HepG2 (cell line): Measurements from ENCODE around the gene SLC2A10. TPM values are rescaled to one million over a fixed set of nuclear protein-coding genes. Genes with fewer than 3 reads are reported as not detected.
A peak's percentile ranks its signal among the peaks of the same experiment; 100 is the strongest.

Source experiments
- DMTF1 ChIP-seq: sonication (generic); formaldehyde crosslinking; IDR thresholded peaks from 2 replicates; pipeline ENCODE4 v1.4.0; 2020; ENCODE audit warnings: mild to moderate bottlenecking, missing genetic modification reagents
- GPBP1L1 ChIP-seq: sonication (generic); formaldehyde crosslinking; IDR thresholded peaks from 2 replicates; pipeline ENCODE4 v1.5.0; 2020; ENCODE audit warnings: mild to moderate bottlenecking, missing genetic modification reagents
- GZF1 ChIP-seq: sonication (generic); formaldehyde crosslinking; IDR thresholded peaks from 2 replicates; pipeline ENCODE4 v1.5.1; 2020; ENCODE audit warnings: mild to moderate bottlenecking, missing genetic modification reagents
- MED1 ChIP-seq: sonication (generic); formaldehyde crosslinking; IDR thresholded peaks from 2 replicates; pipeline ENCODE4 v1.4.0; 2020; ENCODE audit warnings: missing genetic modification reagents
- MLLT10 ChIP-seq: sonication (generic); formaldehyde crosslinking; IDR thresholded peaks from 2 replicates; pipeline ENCODE4 v1.4.0; 2020; ENCODE audit warnings: missing genetic modification reagents
- MYC ChIP-seq: sonication (generic); formaldehyde crosslinking; IDR thresholded peaks from 2 replicates; pipeline ENCODE4 v1.9.0; 2021; ENCODE audit warnings: missing genetic modification reagents, borderline replicate concordance
- NPAS2 ChIP-seq: sonication (generic); formaldehyde crosslinking; IDR thresholded peaks from 2 replicates; pipeline ENCODE4 v1.8.0; 2022; ENCODE audit warnings: mild to moderate bottlenecking, missing genetic modification reagents, borderline replicate concordance
- PHF5A ChIP-seq: IDR thresholded peaks from one replicate; pipeline ENCODE4 v1.6.1; 2018; ENCODE audit warnings: low read depth, missing genetic modification reagents; ENCODE audit not compliant: unreplicated experiment
- SNAPC4 ChIP-seq: sonication (generic); formaldehyde crosslinking; IDR thresholded peaks from 2 replicates; pipeline ENCODE4 v1.4.0; 2020; ENCODE audit warnings: mild to moderate bottlenecking, missing genetic modification reagents
- SRSF1 ChIP-seq: fragments of 200-400 bp; formaldehyde crosslinking; optimal IDR thresholded peaks from 2 replicates; pipeline ENCODE3; 2017; ENCODE audit warnings: mild to moderate bottlenecking, low read depth, low read length, moderate library complexity
- SUZ12 ChIP-seq: fragments of 150-350 bp; IDR thresholded peaks from 2 replicates; pipeline ENCODE4 v1.6.1; 2014; ENCODE audit warnings: low read depth, low read length
- TCF7 ChIP-seq: sonication (generic); IDR thresholded peaks from 2 replicates; pipeline ENCODE4 v1.6.1; 2016; ENCODE audit warnings: antibody characterized with exemption, low read depth
- ZBTB7A ChIP-seq: sonication (generic); formaldehyde crosslinking; IDR thresholded peaks from 2 replicates; pipeline ENCODE4 v1.8.0; 2022; ENCODE audit warnings: mild to moderate bottlenecking, missing genetic modification reagents
- ZNF24 ChIP-seq: fragments of 450-650 bp; IDR thresholded peaks from 2 replicates; pipeline ENCODE4 v1.6.1; 2017; ENCODE audit warnings: antibody characterized with exemption, mild to moderate bottlenecking
- ZNF280B ChIP-seq: sonication (generic); formaldehyde crosslinking; IDR thresholded peaks from 2 replicates; pipeline ENCODE4 v1.5.0; 2020; ENCODE audit warnings: missing genetic modification reagents, mild to moderate bottlenecking, borderline replicate concordance
- ZNF564 ChIP-seq: sonication (generic); formaldehyde crosslinking; IDR thresholded peaks from 2 replicates; pipeline ENCODE4 v1.8.1; 2023; ENCODE audit warnings: mild to moderate bottlenecking, missing genetic modification reagents
- ZNF788 ChIP-seq: sonication (generic); formaldehyde crosslinking; IDR thresholded peaks from 2 replicates; pipeline ENCODE4 v1.5.0; 2020; ENCODE audit warnings: mild to moderate bottlenecking, missing genetic modification reagents, borderline replicate concordance
- polyA plus RNA-seq, 8 experiments: library from polyadenylated mRNA; depleted of rRNA in 3 of 8; stranded (reverse) in 7 of 8; unstranded in 1 of 8; fragments of >200 nt; fragmentation: Illumina TruSeq in 4 of 8; extraction: Trizol in 4 of 8; gene quantifications; 2 replicates each; pipeline versions ENCODE4 v1.2.1 to v1.2.3, GENCODE V29; 2011 to 2016; ENCODE audit warnings: low read depth in 4 of 8, missing spikeins in 1 of 8, mixed read lengths in 1 of 8; ENCODE audit not compliant: insufficient read depth in 1 of 8
- total RNA-seq, 5 experiments: library from RNA; depleted of rRNA; stranded (reverse); fragments of >200 nt; fragmentation: Illumina TruSeq; extraction: Trizol; gene quantifications; 2 replicates each; pipeline ENCODE4 v1.2.3, GENCODE V29; 2016; ENCODE audit warnings: low read depth in 1 of 5

The SLC2A10 gene
- total and polyA plus RNA-seq, 2 of the 13 experiments (the other 11 are each of a cell fraction or from before 2014, with no cell fraction given), result 16.0 to 18.4 TPM

- TF ChIP-seq PHF5A (CRISPR knock-in tag) (peak; percentile 93), MLLT10 (CRISPR knock-in tag) (no peak), SRSF1 (no peak), ZNF24 (no peak), ZBTB7A (CRISPR knock-in tag) (0 out of 2 replicates have a peak, but pooled peaks have one; percentile 24), ZNF564 (peak; percentile 67; the same call in 1 of the 2 replicates), SNAPC4 (peak; percentile 74; the same call in 1 of the 2 replicates), NPAS2 (no peak), GZF1 (CRISPR knock-in tag) (peak; percentile 18; the same call in 1 of the 2 replicates), DMTF1 (CRISPR knock-in tag) (no peak), ZNF788 (peak; percentile 17; the same call in 1 of the 2 replicates), GPBP1L1 (CRISPR knock-in tag) (no peak), MYC (no peak), SUZ12 (no peak), ZNF280B (CRISPR knock-in tag) (no peak), TCF7 (peak; percentile 90), MED1 (peak; percentile 99)
Measured at GRCh38 chr20:46670585-46671584, 38.6 kb upstream of the SLC2A10 start (continued).
